ENCODE data around the gene ITPR2.
"Not testable (repeated sequence)": the region's sequence is repeated elsewhere in the genome, so short reads cannot be mapped to it uniquely, and the experiment has no call there.

Gene ITPR2

GRCh38 chr12:26730481-26731350 lies 102.3 kb downstream of the ITPR2 start:
- DNase-seq (ENCODE audit: low spot score), result no peak

- not testable (repeated sequence) for DNase-seq (ENCODE audit: low spot score)
These were observed 103.8 kb downstream of the ITPR2 start for GRCh38 chr12:26729137-26729671.

DNA sequence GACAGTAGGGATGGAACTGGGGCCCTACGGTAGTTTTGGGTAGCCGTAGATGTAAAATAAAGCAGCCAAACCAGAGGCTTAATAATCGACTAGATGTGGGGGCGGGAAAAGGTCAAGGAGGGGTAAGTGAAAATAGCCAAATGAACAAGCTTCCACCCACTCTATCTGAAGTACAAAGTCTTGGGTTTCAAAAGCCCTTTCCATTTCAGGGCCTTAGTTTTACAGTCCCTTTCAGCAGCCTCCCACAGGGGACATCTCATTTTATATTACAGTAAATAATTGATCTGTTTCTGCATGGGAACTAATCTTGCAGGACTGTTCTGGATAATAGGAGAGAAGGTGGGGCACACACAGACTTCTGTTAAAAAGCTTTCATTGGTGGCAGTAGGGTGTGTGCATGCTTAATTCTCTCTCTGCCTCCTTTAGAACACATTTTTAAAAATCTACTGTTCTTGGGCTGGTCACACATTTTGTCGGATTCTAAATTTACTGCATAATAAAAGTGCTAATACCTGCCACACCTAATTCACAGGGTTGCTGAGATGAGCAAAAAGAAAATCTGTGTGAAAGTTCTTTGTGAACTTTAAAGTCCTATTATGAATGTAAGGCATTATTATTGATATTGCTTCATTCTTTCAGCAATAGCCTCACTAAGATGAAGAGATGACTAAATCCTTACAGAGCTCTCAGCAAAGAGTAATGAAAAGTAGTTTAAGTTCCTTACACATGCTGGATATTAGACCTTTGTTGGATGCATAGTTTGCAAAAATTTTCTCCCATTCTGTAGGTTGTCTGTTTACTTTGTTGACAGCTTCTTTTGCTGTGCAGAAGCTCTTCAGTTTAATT lies 104.6 kb downstream of the ITPR2 start:
- DNase-seq (ENCODE audit: low spot score), result no peak

- no peak for DNase-seq (ENCODE audit: low spot score)
These were observed 105.4 kb downstream of the ITPR2 start for GRCh38 chr12:26727482-26728204.

- DNase-seq (ENCODE audit: low spot score), result no peak
These were observed 106.0 kb downstream of the ITPR2 start for GRCh38 chr12:26726956-26727355.

- DNase-seq (ENCODE audit: low spot score), result no peak
These were observed 107.6 kb downstream of the ITPR2 start for GRCh38 chr12:26725276-26725916.

GRCh38 chr12:26724309-26724702 lies 108.7 kb downstream of the ITPR2 start:
- no peak for DNase-seq (ENCODE audit: low spot score)

DNA sequence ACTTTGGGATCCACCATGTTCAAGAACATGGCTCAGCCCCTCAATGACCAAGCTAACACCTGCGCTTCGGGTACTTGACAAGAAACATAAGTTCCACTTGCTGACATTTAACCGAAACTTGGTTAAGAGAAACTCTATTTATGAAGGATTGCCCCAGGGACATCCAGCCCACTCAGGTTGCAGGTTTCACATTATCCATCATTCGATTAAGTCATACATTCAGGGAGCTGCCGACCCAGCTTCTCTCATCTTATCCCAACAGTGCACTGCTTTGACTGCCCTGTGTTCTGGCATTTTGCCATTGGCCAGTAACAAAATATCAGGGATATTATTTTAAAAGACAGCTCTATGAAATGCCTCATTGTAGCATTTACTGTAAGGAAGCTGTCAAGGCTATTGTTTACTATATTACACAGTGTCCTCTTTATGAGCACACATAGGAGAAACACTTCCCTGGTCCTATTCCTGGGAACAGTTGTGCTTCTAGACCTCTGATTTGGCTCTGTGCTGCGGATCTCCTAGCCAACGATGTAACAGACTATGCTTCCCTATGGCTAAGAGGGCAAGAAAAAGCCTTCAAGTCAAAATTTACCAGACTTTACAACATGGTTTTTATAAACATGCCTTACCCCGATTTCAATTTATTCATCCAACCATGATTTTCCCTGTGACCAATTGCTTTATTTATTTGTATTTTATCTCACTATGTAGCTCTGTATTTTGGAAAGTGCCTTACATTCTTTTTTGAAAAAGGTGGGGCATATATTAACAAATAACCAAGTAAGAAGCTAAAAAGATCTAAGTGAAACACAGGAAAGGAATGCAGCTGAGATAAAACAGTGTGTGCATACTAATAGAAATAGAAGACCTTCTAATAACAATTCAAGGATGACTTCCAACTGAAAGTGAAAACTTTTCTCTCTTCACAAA lies 109.3 kb downstream of the ITPR2 start:
- DNase-seq (ENCODE audit: low spot score), result no peak

- no peak for DNase-seq (ENCODE audit: low spot score)
These were observed 111.2 kb downstream of the ITPR2 start for GRCh38 chr12:26721800-26722199.

DNA sequence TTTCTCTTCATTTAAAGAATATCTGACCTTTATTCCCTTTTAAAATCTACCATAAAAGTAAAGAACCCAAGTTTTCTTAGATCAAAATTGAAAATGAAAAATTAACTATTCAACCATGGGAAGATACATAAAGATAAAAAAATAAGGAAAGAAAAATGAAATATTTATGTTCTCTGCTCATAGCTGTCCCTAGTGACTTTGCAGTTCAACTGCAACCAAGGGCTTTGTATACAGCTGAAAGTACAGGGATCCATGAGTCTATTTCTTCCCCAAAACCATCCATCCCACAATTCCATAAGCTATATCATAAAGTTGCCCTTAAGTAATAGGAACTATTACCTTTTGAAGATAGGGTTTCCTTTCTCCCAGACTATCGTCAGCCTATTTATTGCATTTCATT lies 113.1 kb downstream of the ITPR2 start:
- no peak for DNase-seq (ENCODE audit: low spot score)

DNA sequence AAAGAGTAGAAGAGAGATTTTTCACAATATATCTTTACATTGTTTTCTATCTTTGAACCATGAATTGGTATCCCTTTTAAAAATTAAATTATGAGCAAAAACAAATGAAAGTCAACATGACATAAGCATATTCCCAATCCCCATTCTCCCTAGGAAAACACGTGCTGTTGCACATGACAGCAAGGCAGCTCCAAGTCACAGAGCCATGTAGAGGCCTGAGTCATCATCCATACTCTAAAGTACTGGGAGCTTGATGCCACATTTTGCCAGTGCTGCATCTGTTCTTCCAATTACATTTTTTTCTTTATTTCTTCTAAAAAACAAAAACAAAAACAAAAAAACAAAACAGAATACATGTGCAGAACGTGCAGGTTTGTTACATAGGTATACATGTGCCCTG lies 115.2 kb downstream of the ITPR2 start:
- DNase-seq (ENCODE audit: low spot score), result no peak

GRCh38 chr12:26715232-26715631 lies 117.8 kb downstream of the ITPR2 start:
- DNase-seq (ENCODE audit: low spot score), result no peak

DNA sequence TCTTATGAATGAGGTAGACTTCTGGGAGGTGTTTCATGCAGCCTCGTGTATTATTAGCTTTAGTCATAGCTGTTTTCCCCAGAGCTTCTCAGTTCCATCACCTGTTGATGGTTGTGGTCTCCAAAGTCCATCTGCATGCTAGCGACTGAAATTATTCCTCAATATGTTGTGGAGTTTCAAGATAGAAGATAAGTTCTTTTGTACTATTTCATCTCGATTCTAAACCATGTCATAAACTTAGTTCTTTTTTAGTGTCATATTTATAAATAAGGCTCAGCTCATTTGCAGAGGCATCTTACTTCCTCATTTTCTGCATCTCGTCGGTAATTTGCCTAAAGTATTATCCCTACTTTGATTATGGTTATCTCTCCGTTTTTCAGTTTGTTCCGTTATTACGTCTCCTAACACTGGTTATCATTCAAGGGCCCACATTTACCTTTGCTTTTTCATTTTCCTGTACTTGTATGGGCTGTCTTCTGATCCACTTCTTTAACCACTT lies 119.1 kb downstream of the ITPR2 start:
- no peak for DNase-seq (ENCODE audit: low spot score)

GRCh38 chr12:26712892-26713291 lies 120.1 kb downstream of the ITPR2 start:
- no peak for DNase-seq (ENCODE audit: low spot score)

DNA sequence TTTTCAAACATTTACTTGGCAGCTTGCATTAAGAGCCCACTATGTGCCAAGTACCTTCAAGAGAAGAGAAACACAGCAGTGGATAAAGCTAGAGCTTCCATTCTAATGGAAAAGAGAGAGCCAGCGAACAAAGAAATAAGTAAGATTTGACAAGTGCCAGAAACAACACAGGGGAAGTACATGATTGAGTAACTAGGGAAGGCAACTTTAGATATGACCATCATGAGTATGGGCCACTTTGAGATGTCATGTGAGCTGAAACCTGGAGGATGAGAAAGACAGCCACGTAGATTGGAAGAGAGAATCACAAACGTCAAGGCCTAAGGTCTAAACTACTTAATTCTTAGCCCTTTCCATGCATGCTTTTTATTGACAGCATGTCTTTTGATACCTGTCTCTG lies 121.4 kb downstream of the ITPR2 start:
- no peak for DNase-seq (ENCODE audit: low spot score)

- no peak for DNase-seq (ENCODE audit: low spot score)
These were observed 121.9 kb downstream of the ITPR2 start for GRCh38 chr12:26711072-26711471.

DNA sequence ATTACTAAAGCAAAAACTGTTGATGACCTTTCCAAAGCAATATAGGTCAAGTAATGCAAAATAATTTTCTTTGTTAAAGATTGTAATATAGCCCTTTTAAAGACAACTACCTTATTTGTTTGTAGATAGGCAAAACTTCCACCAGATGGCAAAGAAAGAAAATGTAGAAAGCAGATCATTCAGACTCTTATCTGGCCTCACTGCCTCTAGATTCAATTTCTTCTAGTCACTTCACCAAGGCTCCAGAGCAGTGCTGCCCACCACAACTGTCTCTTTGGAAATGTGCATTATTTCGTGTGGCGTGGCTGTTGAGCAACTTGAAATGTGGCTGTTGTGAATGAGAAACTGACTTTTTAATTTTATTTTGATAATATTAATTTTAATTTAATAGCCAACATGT lies 127.1 kb downstream of the ITPR2 start:
- DNase-seq (ENCODE audit: low spot score), result no peak

DNA sequence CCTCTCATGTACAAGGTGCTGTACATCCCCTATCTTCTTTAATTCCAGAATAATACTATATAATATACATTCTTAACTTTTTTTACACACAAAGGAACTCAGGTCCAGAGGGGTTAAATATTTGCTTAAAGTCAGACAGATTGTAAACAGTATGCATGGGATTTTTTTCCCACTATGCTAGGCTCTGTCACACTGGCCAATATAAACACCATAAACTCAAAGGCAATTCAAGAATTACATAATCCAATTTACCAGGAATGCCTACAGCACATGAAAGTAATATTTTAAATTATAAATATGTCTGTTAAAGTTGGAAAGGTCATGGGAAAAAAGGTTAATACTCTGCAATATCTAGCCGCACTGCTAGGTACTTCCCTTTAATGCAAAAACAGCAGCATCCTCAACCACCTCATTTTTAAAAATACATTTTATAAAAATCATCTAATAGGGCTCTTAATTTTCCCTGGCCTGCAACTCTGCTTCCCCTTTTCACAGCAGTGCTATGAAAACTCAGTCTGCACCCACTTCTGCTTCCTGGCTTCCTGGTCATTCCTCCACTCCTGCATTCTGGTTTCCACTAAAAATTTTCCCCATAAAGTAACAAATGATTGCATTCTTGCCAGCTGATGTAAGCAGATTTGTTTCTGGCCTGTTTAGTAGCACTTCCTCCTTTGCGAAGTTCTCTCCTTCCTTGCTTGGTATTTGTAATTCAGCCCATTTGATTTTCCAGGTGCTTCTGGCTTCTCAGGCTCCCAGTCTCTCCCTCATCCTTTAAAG lies 128.1 kb downstream of the ITPR2 start:
- DNase-seq (ENCODE audit: low spot score), result no peak

DNA sequence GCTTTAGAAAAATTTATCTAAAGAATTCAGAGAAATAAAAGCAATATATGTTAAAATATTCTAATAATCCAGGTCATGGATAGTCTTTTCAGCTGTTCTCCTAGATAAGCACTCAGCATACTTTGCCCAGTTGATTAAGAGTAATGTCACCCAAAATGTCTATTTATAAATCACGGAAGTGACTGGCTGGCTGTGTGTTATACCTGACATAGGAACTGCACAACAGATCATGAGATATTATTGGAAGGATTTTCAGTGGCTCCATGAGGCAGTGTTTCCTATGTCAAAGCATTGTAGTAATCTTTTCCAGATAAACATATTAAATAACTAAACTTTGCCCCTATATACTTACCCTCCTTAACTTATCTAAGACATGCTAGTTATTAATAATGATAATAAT lies 128.8 kb downstream of the ITPR2 start:
- no peak for DNase-seq (ENCODE audit: low spot score)

- no peak for DNase-seq (ENCODE audit: low spot score)
These were observed 130.3 kb downstream of the ITPR2 start for GRCh38 chr12:26702741-26703140.

Data from HuH-7 (cell line).